A549 (cell line): ENCODE data around the gene TCEAL5.

Experiments used
- CTCF ChIP-seq: fragments of >200 bp; sonication (Bioruptor Twin); formaldehyde crosslinking; IDR thresholded peaks from 3 replicates; pipeline ENCODE4 v1.5.1; 2016
- EP300 ChIP-seq, 2 experiments: fragments of >200 bp; sonication (Bioruptor Twin); formaldehyde crosslinking; IDR thresholded peaks; 2 replicates in 1 of 2; 3 replicates in 1 of 2; pipeline ENCODE4 v1.6.1; 2016 to 2017
- HDAC2 ChIP-seq: fragments of 200-600 bp; sonication (generic); IDR thresholded peaks from 2 replicates; pipeline ENCODE4 v1.6.1; 2016
- KDM5A ChIP-seq: fragments of 200-600 bp; sonication (generic); IDR thresholded peaks from 2 replicates; pipeline ENCODE4 v1.6.1; 2016; ENCODE audit warnings: antibody characterized with exemption, mild to moderate bottlenecking
- MAX ChIP-seq: IDR thresholded peaks from 2 replicates; pipeline ENCODE4 v1.6.1; 2012
- MAZ ChIP-seq: fragments of 150-350 bp; IDR thresholded peaks from 2 replicates; pipeline ENCODE4 v1.6.1; 2014; ENCODE audit warnings: antibody characterized with exemption, low read depth, low read length, borderline replicate concordance
- PBX3 ChIP-seq: IDR thresholded peaks from 2 replicates; pipeline ENCODE4 v1.6.1; 2012
- RAD21 ChIP-seq, 2 experiments: fragments of >200 bp in 1 of 2; sonication (Bioruptor Twin) in 1 of 2; formaldehyde crosslinking in 1 of 2; IDR thresholded peaks in 1 of 2; conservative IDR thresholded peaks in 1 of 2; 2 replicates in 1 of 2; 3 replicates in 1 of 2; pipeline ENCODE4 v1.6.1; 2012 to 2018; ENCODE audit warnings: inconsistent platforms in 1 of 2
- RCOR1 ChIP-seq: fragments of 150-350 bp; IDR thresholded peaks from 2 replicates; pipeline ENCODE4 v1.6.1; 2014; ENCODE audit warnings: antibody characterized with exemption, low read length, low read depth
- SMC3 ChIP-seq: fragments of >200 bp; sonication (Bioruptor Twin); formaldehyde crosslinking; IDR thresholded peaks from 3 replicates; pipeline ENCODE4 v1.6.1; 2018; ENCODE audit warnings: inconsistent platforms

DNA sequence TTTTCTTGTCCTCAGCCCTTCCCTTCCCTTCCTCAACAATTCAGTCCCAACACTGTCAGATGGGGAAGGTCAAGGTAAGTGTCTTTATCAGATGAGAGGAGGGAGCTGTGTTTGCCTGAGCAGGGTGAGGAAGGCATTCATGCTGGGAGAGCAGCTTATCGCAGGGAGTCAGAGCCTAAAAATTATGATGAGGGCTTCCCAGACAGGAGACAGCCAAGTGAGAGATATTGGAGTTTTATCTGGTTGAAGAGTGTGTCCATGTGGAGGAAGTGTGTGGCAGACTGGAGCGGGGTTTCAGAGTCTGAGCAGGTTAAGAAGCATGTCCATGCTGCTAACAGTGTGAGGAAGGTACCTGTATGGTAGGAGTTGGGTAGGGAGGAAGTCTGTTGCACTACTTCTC, 43.3 kb downstream of the TCEAL5 start:
- TF ChIP-seq CTCF (no peak), RCOR1 (no peak), MAZ (no peak), EP300 (IDR thresholded peaks at IDR 0.05) (no peak), MAX (no peak), SMC3 (no peak), HDAC2 (no peak), RAD21 (conservative IDR thresholded peaks at IDR 0.05 in 1 of 2, IDR thresholded peaks at IDR 0.05 in 1 of 2) (no peak), KDM5A (no peak), PBX3 (no peak)
